Testis (tissue), 2 donors: ENCODE data around the gene VAV1.

Source experiments
- CTCF ChIP-seq, 3 experiments: fragments of 450-650 bp in 2 of 3; fragments of 200-600 bp in 1 of 3; sonication (generic) in 1 of 3; IDR thresholded peaks; one replicate each; pipeline ENCODE4 v1.5.1; 2016 to 2019; ENCODE audit warnings: antibody characterized with exemption in 3 of 3, mild to moderate bottlenecking in 2 of 3, moderate library complexity in 1 of 3
- POLR2A ChIP-seq: fragments of 450-650 bp; IDR thresholded peaks from one replicate; pipeline ENCODE4 v1.6.1; 2017; ENCODE audit warnings: antibody characterized with exemption, mild to moderate bottlenecking, moderate library complexity

DNA sequence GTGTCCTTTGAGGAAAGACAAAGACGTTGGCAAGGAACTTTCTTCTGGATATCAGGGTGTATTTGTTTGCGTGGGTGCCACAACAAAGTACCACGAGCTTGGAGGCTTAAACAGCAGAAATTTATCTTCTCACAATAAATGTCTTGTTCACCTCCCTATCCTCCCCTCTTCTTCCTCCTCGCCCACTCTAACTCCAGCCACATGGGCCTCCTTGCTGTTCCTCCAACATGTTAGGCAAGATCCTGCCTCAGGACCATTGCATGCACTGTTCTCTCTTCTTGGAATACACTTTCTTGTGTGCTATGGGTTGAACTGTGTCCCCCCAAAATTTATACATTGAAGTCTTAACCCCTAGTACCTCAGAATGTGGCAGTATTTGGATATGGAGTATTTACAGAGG is 45.7 kb downstream of the VAV1 start:
- no peak for TF ChIP-seq POLR2A
- no peak for TF ChIP-seq CTCF (IDR thresholded peaks at IDR 0.05)
